ENCODE measurements around the gene LDLRAD4.

LDLRAD4 gene

GRCh38 chr18:13291299-13291698 lies 72.7 kb downstream of the LDLRAD4 start:
- TF ChIP-seq RARB (CRISPR knock-in tag; IDR thresholded peaks at IDR 0.05) (no peak), BACH2 (CRISPR knock-in tag; IDR thresholded peaks at IDR 0.05; ENCODE audit: borderline replicate concordance) (no peak), ZC3H10 (CRISPR knock-in tag; IDR thresholded peaks at IDR 0.05) (no peak), PPARA (CRISPR knock-in tag; IDR thresholded peaks at IDR 0.05; ENCODE audit: borderline replicate concordance) (no peak), ZNF565 (CRISPR knock-in tag; conservative IDR thresholded peaks at IDR 0.05; ENCODE audit: low read depth) (no peak), SNAI2 (CRISPR knock-in tag; IDR thresholded peaks at IDR 0.05) (no peak), ZFP30 (CRISPR knock-in tag; IDR thresholded peaks at IDR 0.05) (no peak), TCF4 (CRISPR knock-in tag; IDR thresholded peaks at IDR 0.05; ENCODE audit: borderline replicate concordance) (no peak), ZNF8 (CRISPR knock-in tag; IDR thresholded peaks at IDR 0.05) (no peak), ESRRG (CRISPR knock-in tag; IDR thresholded peaks at IDR 0.05) (no peak), ZNF70 (CRISPR knock-in tag; IDR thresholded peaks at IDR 0.05) (no peak), ISL1 (CRISPR knock-in tag; IDR thresholded peaks at IDR 0.05) (no peak), PATZ1 (CRISPR knock-in tag; IDR thresholded peaks at IDR 0.05; ENCODE audit: borderline replicate concordance) (no peak), OSR1 (CRISPR knock-in tag; IDR thresholded peaks at IDR 0.05) (no peak)
- TF ChIP-seq, protein P1, sequence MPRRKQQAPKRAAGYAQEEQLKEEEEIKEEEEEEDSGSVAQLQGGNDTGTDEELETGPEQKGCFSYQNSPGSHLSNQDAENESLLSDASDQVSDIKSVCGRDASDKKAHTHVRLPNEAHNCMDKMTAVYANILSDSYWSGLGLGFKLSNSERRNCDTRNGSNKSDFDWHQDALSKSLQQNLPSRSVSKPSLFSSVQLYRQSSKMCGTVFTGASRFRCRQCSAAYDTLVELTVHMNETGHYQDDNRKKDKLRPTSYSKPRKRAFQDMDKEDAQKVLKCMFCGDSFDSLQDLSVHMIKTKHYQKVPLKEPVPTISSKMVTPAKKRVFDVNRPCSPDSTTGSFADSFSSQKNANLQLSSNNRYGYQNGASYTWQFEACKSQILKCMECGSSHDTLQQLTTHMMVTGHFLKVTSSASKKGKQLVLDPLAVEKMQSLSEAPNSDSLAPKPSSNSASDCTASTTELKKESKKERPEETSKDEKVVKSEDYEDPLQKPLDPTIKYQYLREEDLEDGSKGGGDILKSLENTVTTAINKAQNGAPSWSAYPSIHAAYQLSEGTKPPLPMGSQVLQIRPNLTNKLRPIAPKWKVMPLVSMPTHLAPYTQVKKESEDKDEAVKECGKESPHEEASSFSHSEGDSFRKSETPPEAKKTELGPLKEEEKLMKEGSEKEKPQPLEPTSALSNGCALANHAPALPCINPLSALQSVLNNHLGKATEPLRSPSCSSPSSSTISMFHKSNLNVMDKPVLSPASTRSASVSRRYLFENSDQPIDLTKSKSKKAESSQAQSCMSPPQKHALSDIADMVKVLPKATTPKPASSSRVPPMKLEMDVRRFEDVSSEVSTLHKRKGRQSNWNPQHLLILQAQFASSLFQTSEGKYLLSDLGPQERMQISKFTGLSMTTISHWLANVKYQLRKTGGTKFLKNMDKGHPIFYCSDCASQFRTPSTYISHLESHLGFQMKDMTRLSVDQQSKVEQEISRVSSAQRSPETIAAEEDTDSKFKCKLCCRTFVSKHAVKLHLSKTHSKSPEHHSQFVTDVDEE (CRISPR knock-in tag; IDR thresholded peaks at IDR 0.05) = no peak
- TF ChIP-seq, protein P2, sequence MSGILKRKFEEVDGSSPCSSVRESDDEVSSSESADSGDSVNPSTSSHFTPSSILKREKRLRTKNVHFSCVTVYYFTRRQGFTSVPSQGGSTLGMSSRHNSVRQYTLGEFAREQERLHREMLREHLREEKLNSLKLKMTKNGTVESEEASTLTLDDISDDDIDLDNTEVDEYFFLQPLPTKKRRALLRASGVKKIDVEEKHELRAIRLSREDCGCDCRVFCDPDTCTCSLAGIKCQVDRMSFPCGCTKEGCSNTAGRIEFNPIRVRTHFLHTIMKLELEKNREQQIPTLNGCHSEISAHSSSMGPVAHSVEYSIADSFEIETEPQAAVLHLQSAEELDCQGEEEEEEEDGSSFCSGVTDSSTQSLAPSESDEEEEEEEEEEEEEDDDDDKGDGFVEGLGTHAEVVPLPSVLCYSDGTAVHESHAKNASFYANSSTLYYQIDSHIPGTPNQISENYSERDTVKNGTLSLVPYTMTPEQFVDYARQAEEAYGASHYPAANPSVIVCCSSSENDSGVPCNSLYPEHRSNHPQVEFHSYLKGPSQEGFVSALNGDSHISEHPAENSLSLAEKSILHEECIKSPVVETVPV (CRISPR knock-in tag; IDR thresholded peaks at IDR 0.05) = no peak
- TF ChIP-seq, protein P3, sequence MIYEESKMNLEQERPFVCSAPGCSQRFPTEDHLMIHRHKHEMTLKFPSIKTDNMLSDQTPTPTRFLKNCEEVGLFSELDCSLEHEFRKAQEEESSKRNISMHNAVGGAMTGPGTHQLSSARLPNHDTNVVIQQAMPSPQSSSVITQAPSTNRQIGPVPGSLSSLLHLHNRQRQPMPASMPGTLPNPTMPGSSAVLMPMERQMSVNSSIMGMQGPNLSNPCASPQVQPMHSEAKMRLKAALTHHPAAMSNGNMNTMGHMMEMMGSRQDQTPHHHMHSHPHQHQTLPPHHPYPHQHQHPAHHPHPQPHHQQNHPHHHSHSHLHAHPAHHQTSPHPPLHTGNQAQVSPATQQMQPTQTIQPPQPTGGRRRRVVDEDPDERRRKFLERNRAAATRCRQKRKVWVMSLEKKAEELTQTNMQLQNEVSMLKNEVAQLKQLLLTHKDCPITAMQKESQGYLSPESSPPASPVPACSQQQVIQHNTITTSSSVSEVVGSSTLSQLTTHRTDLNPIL (CRISPR knock-in tag; IDR thresholded peaks at IDR 0.05; ENCODE audit: low read depth) = no peak
- TF ChIP-seq, protein P4, sequence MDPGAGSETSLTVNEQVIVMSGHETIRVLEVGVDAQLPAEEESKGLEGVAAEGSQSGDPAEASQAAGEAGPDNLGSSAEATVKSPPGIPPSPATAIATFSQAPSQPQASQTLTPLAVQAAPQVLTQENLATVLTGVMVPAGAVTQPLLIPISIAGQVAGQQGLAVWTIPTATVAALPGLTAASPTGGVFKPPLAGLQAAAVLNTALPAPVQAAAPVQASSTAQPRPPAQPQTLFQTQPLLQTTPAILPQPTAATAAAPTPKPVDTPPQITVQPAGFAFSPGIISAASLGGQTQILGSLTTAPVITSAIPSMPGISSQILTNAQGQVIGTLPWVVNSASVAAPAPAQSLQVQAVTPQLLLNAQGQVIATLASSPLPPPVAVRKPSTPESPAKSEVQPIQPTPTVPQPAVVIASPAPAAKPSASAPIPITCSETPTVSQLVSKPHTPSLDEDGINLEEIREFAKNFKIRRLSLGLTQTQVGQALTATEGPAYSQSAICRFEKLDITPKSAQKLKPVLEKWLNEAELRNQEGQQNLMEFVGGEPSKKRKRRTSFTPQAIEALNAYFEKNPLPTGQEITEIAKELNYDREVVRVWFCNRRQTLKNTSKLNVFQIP (CRISPR knock-in tag; IDR thresholded peaks at IDR 0.05; ENCODE audit: borderline replicate concordance, low read depth) = no peak
- ATAC-seq = no peak

DNA sequence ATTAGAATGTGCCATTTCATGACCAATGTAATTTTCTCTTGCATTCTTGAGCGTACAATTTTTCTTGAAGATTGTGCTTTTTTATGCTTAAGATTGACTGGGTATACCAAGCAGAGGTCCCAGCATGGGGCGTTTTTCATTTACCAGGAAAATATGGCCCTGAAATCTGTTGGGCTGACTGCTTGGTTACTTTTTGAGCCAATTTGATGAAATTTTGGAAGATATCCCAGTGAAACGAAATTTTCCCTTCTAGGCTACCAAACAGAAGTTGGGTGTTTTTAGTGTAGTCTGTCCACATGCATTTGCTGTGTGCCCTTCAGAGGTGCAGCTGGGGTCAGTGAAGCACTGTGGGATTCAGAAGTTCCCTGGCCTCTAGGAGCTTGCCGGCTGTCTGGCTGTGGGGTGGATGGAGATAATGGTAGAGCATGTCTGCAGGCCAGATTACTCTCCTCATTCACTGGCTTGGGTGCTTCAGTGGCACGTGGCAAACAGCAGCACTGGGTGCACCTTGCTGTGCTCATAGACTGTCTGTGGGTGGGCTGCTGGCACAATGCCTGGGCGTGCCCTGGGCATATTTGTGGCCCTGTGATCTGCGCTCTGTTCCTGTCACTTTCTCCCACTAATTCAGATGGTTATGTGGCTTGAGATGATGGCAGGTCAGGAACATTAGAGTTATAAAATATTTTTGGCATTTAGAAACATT lies 73.3 kb downstream of the LDLRAD4 start:
- TF ChIP-seq, protein P3 (CRISPR knock-in tag; IDR thresholded peaks at IDR 0.05; ENCODE audit: low read depth) = no peak
- ATAC-seq = no peak

DNA sequence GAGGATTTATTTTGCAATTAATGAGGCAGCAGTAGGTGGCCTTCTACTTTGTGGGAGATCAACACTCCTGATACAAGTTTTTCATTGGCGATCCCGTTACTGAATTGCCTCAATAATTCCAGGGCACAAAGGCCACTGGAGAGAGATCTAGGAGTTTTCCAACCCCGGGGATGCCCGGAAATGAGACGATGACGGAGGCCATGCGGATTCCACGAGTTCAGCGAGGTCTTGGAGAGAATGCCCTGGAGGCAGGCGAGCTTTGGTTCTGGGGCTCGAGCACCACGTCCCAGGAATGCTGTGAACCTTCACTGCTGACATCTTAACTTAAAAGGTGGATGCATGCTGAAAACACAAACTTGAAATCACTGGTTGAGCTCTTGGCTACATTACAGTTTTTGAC lies 74.2 kb downstream of the LDLRAD4 start:
- no peak for ATAC-seq
- TF ChIP-seq PATZ1 (CRISPR knock-in tag; IDR thresholded peaks at IDR 0.05; ENCODE audit: borderline replicate concordance) (no peak), ZNF565 (CRISPR knock-in tag; conservative IDR thresholded peaks at IDR 0.05; ENCODE audit: low read depth) (no peak), ARNTL (CRISPR knock-in tag; IDR thresholded peaks at IDR 0.05; ENCODE audit: borderline replicate concordance, low read depth) (no peak), CSDC2 (CRISPR knock-in tag; IDR thresholded peaks at IDR 0.05) (no peak)
- TF ChIP-seq, protein P1 (CRISPR knock-in tag; IDR thresholded peaks at IDR 0.05) = no peak
- TF ChIP-seq, protein P3 (CRISPR knock-in tag; IDR thresholded peaks at IDR 0.05; ENCODE audit: low read depth) = no peak

All from SK-N-SH treated with all-trans-retinoic acid at 6 μM for 48 hours (cell line).